Cardiac fibroblast (primary cell): ENCODE data around the gene KCNJ11.
"Not testable (repeated sequence)": the region's sequence is repeated elsewhere in the genome, so short reads cannot be mapped to it uniquely, and the experiment has no call there.

ENCODE experiments used
- DNase-seq, 2 donors: peaks; one replicate each; pipeline versions ENCODE4 v3.0.0 to v3.0.0-alpha.2; 2010; ENCODE audit warnings: low read depth in 2 of 2
- H3K4me3 ChIP-seq, 2 donors: replicated peaks in 1 of 2; 1 replicate in 1 of 2; 2 replicates in 1 of 2; pipeline ENCODE4 v1.5.1; 2011; ENCODE audit warnings: low read depth in 2 of 2, low read length in 2 of 2, mild to moderate bottlenecking in 2 of 2, moderate library complexity in 1 of 2
- CTCF ChIP-seq: IDR thresholded peaks from one replicate; pipeline ENCODE4 v1.5.1; 2011; ENCODE audit warnings: low read depth, mild to moderate bottlenecking, low read length, inconsistent platforms

The KCNJ11 gene

GRCh38 chr11:17428261-17428660 lies 39.8 kb upstream of the KCNJ11 start:
- no peak for TF ChIP-seq CTCF
- DNase-seq: no peak
- H3K4me3 ChIP-seq: no peak overlapping the region

DNA sequence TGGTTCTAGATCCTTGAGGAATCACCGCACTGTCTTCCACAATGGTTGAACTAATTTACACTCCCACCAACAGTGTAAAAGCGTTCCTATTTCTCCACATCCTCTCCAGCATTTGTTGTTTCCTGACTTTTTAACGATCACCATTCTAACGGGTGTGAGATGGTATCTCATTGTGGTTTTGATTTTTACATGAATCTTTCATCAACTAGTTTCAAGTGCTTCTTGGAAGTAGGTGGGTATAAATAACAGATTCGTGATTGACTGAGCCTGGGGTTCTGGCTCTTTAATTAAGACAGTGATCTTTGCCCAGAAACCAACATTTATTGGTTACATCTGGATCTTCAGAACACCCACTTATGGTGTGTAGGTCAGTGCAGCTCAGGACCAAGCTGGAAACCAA lies 37.8 kb upstream of the KCNJ11 start:
- not testable (repeated sequence) for H3K4me3 ChIP-seq, DNase-seq

DNA sequence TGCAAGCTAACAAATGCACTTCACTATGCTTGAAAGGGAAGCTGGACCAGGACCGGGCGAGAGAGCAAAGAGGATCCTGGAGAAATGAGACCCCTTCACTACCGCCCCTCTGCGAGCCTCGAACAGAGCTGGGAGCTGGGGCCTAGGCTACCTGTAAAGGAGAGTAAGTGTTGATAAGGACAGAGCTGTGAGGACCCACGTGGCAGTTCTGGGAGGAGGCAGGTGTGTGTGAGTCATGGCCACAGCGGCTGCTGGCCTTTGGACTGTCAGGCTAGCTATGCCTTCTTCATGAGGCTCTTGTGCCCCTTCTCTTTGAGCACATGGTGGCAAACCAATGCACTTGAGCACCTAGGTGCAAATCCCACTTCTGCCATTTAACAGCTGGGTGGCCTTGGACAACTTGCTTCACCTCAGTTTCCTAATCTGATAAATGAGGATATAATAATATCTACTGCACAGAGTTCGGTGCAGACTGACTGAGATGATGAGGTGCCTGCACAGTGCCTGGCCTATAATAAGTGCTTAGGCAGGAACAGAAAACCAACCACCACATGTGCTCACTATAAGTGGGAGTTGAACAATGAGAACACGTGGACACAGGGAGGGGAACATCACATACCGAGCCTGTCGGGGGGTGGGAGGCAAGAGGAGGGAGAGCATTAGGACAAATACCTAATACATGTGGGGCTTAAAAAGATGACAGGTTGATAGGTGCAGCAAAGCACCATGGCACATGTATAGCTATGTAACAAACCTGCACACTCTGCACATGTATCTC lies 35.3 kb upstream of the KCNJ11 start:
- TF ChIP-seq CTCF: no peak
- DNase-seq: no peak
- no peak overlapping the region for H3K4me3 ChIP-seq

GRCh38 chr11:17421781-17422180 lies 33.3 kb upstream of the KCNJ11 start:
- no peak for DNase-seq
- no peak for TF ChIP-seq CTCF
- no peak overlapping the region for H3K4me3 ChIP-seq

- DNase-seq: no peak
- H3K4me3 ChIP-seq: no peak overlapping the region
- TF ChIP-seq CTCF: no peak
These were observed 30.1 kb upstream of the KCNJ11 start for GRCh38 chr11:17418444-17419081.

DNA sequence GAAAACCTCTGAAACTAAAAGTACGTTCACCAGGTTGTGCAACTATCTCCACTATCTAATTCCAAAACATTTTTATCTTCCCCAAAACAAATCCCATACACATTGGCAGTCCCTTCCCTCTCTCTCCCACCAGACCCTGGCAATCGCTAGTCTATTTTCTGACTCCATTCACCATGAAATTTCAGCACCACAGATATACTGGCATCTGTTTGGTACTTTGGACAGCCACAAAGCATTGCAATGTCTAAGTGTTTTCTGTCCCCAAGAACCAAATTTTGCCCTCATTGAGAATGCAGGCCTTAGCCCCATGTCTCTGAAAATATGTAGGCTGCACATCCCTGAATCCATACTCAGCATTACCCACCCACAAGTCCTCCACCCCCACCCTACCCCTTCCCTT lies 28.0 kb upstream of the KCNJ11 start:
- no peak for TF ChIP-seq CTCF
- DNase-seq: no peak
- H3K4me3 ChIP-seq: no peak overlapping the region

DNA sequence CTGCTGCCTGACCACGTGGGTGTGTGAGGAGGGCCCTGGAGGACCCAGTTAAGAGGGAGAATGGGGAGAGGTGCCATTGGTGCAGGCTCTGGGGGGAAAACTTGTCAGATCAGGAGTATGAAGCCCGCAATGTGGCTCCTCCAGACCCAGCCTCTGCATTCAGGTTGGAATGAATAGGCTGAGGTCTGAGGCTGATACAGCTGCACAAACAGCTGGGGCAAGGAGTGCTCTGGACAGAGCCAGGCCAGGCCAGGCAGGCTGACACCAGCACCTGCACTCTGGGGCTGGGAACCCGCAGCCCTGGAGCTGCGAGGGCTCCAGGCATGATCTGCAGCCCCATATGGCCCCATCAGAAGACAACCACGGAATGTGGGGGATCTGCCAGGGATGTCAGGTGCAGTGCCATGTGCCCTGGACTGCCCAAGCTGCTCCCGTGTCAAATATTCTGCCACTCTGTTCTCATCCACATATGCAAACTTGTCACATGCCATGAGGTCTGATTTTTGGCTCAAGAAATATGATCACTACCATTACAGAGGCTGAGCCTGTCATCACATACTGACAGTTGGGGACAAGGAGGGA lies 27.2 kb upstream of the KCNJ11 start:
- TF ChIP-seq CTCF: no peak
- H3K4me3 ChIP-seq: no peak overlapping the region
- no peak for DNase-seq
